Stimulated activated naive CD8-positive, alpha-beta T cell treated with anti-CD3 and anti-CD28 coated beads, Interleukin-15, amount 100 ng/mL, for 72 hours (primary cell): ENCODE data around the gene PRIMA1.
"Not testable (repeated sequence)": the region's sequence is repeated elsewhere in the genome, so short reads cannot be mapped to it uniquely, and the experiment has no call there.

Experiments used
- ATAC-seq: fragments of 150-1000 bp; cut with Tn5 transposase; 2 replicates; pipeline ENCODE4 v1.10.0; 2021; ENCODE audit warnings: mild to moderate bottlenecking, moderate library complexity
- DNase-seq, 2 donors: peaks; one replicate each; pipeline ENCODE4 v3.0.0; 2021 to 2022
- H3K27ac Mint-ChIP-seq, 2 donors: one replicate each; pipeline ENCODE4 v1.8.0; 2022; ENCODE audit warnings: mild to moderate bottlenecking in 2 of 2, mixed read lengths in 2 of 2, moderate library complexity in 2 of 2
- H3K27me3 Mint-ChIP-seq: one replicate; pipeline ENCODE4 v1.8.0; 2022; ENCODE audit warnings: mixed read lengths
- H3K4me1 Mint-ChIP-seq: one replicate; pipeline ENCODE4 v1.8.0; 2022; ENCODE audit warnings: mild to moderate bottlenecking, mixed read lengths
- H3K4me3 Mint-ChIP-seq, 2 donors: one replicate each; pipeline ENCODE4 v1.8.0; 2022; ENCODE audit warnings: mild to moderate bottlenecking in 2 of 2, mixed read lengths in 2 of 2, moderate library complexity in 1 of 2
- H3K9me3 Mint-ChIP-seq, 2 donors: one replicate each; pipeline ENCODE4 v1.8.0; 2022; ENCODE audit warnings: mixed read lengths in 2 of 2

Gene PRIMA1, protein sequence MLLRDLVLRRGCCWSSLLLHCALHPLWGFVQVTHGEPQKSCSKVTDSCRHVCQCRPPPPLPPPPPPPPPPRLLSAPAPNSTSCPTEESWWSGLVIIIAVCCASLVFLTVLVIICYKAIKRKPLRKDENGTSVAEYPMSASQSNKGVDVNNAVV

DNA sequence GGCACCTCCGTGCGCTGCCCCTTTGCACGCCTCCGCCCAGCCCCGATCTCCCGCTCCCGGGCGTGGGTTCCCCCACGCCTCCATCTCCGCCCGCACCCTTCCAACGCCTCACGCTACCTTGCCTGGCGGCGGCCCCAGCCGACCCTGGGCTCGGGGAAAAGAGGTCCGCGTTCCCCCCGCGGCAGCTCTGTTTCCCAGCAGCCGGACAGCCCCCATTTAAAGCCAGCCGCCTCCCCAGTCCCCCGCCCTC is at the start of gene PRIMA1:
Gene PRIMA1, minus strand, starts transcription at position 193 of the 250 bp plus-strand sequence. CDS start 767 bp downstream, outside the sequence.
- Mint-ChIP-seq H3K4me1 (peaks cover 5% of the 10 kb centered on the region), H3K4me3 (no peak within 1 kb of the TSS)

DNA sequence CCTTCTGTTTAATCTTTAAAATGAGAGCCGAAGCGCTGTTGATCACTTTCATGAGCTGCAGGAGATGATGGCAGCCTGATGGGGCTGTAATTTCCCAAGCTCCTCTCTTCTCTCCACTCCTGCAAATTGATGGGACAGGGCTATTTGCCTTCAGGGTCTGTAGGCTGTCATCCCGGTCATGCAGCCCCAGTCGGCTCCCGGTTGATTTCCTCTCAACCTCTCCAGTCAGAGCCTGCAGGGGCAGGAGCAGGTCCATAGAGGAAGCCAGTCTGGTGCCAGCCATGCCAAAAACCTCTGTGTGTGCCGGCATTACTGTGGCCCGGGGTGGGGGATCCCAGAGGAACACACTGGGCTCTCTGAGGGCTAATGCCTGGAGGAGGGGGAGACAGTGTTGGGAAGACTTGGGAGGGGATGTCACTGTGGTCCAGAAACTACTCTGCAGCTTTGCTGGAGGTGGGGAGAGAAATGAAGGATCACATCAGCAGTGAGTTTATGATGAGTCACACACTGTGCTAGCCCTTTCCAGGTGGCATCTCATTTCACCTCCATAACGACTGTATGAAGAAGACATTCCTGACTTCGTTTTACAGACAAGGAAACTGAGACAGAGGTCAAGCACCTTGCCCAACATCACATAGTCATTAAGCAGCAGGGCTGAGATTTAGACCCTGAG is 46.5 kb upstream of the PRIMA1 start:
- ATAC-seq (no peak), DNase-seq (no peak)
- H3K9me3 Mint-ChIP-seq = peaks cover 7 to 10% of the 10 kb centered on the region in 2 donors
- H3K4me1 Mint-ChIP-seq = peaks cover 5% of the 10 kb centered on the region
- peaks cover 55% of the 10 kb centered on the region for H3K27me3 Mint-ChIP-seq
- H3K27ac Mint-ChIP-seq = no peak overlapping the region
- no peak overlapping the region for H3K4me3 Mint-ChIP-seq

More for the DNA sequence above, at the start of gene PRIMA1:
- DNase-seq = no peak
- no peaks in the 10 kb centered on the region for H3K9me3 Mint-ChIP-seq
- no peak within 1 kb of the TSS for H3K27ac Mint-ChIP-seq
- peaks cover 89% of the 10 kb centered on the region for H3K27me3 Mint-ChIP-seq
- peak; percentile 26 for ATAC-seq

DNA sequence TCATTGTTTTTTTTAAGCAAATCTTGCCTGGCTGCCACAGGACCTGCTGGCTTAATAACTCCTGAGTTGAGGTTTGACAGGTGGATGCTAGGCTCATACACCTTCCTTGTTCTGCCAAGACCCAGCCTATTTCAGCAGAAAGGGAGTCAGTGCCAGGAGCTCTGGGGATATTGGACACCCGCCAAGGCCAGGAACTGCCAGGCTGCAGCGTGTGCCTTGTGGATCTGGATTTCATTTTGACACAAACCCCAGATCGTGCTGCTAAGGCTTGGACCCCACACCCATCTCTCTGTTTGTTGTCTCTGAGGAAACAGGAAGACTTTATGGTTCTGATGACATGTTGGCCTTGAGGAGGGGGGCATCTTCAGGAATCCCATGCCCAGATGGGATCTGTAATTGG is 44.4 kb upstream of the PRIMA1 start:
- ATAC-seq (no peak), DNase-seq (no peak)
- no peak overlapping the region for H3K4me3 Mint-ChIP-seq
- peaks cover 7 to 10% of the 10 kb centered on the region in 2 donors for H3K9me3 Mint-ChIP-seq
- H3K27me3 Mint-ChIP-seq = peaks cover 47% of the 10 kb centered on the region
- H3K4me1 Mint-ChIP-seq = no peaks in the 10 kb centered on the region
- no peak overlapping the region for H3K27ac Mint-ChIP-seq

DNA sequence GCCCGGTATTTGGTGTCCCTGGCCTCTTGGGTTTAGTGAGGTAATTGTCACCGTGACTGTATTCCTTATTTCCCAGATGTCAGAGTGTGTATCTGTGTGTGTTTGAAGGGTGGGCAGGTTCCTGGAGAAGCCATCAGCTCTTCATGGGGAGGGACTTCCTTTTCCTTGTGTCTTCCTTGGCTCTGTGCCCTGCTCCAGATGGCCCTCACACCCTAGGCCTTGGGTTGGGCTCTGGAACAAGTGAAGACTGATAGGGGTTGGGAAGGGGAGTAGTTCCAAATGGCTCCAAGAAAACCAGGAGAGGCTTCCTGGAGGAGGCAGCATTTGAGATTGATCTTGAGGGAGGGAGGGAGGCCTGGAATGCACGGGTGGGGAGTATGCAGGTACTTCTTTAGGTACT is 43.8 kb upstream of the PRIMA1 start:
- peak overlapping the region; percentile 35 to 90 for H3K27ac Mint-ChIP-seq
- ATAC-seq (no peak), DNase-seq (no peak)
- H3K9me3 Mint-ChIP-seq = peaks cover 7 to 10% of the 10 kb centered on the region in 2 donors
- peaks cover 42% of the 10 kb centered on the region for H3K27me3 Mint-ChIP-seq
- H3K4me1 Mint-ChIP-seq = no peaks in the 10 kb centered on the region
- no peak overlapping the region for H3K4me3 Mint-ChIP-seq

GRCh38 chr14:93830753-93831461 is 42.6 kb upstream of the PRIMA1 start:
- Mint-ChIP-seq H3K9me3 (peaks cover 2 to 4% of the 10 kb centered on the region in 2 donors), H3K4me3 (no peak overlapping the region), H3K27me3 (peaks cover 49% of the 10 kb centered on the region), H3K27ac (no peak overlapping the region), H3K4me1 (no peaks in the 10 kb centered on the region)
- ATAC-seq = no peak
- DNase-seq = no peak

GRCh38 chr14:93829839-93830481 is 41.7 kb upstream of the PRIMA1 start:
- Mint-ChIP-seq H3K9me3 (no peaks in the 10 kb centered on the region), H3K4me3 (no peak overlapping the region), H3K27me3 (peaks cover 52% of the 10 kb centered on the region), H3K27ac (no peak overlapping the region), H3K4me1 (no peaks in the 10 kb centered on the region)
- no peak for ATAC-seq
- no peak for DNase-seq

GRCh38 chr14:93825235-93825553 is 36.9 kb upstream of the PRIMA1 start:
- no peak overlapping the region for H3K27ac Mint-ChIP-seq
- DNase-seq = no peak
- peak; percentile 55 for ATAC-seq
- no peaks in the 10 kb centered on the region for H3K4me1 Mint-ChIP-seq
- no peaks in the 10 kb centered on the region for H3K9me3 Mint-ChIP-seq
- H3K27me3 Mint-ChIP-seq = peaks cover 25% of the 10 kb centered on the region
- H3K4me3 Mint-ChIP-seq = no peak overlapping the region

DNA sequence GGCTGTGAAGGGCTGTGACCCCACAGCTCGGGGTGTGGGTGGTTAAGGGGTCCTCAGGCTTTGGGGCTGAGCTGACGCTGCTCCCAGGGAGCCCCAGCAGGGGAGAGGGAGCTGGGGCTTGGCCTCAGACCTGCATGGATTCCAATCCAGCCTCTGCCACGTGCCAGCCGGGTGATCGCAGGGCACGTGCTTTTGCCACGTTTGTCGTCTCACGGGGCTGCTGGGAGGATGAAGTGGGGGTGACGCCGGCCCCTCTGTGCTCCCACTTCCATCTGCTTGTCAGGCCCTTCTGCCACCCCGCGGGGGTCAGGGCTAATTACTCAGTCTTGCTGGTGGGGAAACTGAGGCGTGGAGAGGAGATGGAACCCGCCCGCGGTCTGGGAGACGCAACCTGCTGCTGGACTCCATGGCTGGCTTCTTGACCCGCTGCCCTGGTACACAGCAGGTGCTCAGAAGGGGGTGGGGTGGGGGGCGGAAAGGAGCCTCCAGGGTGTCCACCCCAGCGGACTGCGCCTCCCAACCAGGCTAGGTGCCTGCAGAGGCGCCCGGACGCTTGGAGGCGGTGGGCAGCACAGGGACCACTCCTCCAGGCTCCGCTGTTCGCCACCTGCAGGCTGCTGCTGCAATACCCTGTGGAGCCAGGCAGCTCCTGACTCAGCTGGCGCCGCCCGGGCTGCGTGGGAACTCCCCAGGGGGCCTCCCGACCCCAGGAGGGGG is 36.4 kb upstream of the PRIMA1 start:
- no peak overlapping the region for H3K27ac Mint-ChIP-seq
- H3K4me1 Mint-ChIP-seq = no peaks in the 10 kb centered on the region
- no peaks in the 10 kb centered on the region for H3K9me3 Mint-ChIP-seq
- ATAC-seq (peak; percentile 20), DNase-seq (no peak)
- no peak overlapping the region for H3K4me3 Mint-ChIP-seq
- peaks cover 25% of the 10 kb centered on the region for H3K27me3 Mint-ChIP-seq

- Mint-ChIP-seq H3K9me3 (no peaks in the 10 kb centered on the region), H3K27me3 (peaks cover 27% of the 10 kb centered on the region), H3K4me1 (no peaks in the 10 kb centered on the region), H3K27ac (no peak overlapping the region), H3K4me3 (no peak overlapping the region)
- ATAC-seq = no peak
- no peak for DNase-seq
Observed at GRCh38 chr14:93824076-93824475, 35.8 kb upstream of the PRIMA1 start.

DNA sequence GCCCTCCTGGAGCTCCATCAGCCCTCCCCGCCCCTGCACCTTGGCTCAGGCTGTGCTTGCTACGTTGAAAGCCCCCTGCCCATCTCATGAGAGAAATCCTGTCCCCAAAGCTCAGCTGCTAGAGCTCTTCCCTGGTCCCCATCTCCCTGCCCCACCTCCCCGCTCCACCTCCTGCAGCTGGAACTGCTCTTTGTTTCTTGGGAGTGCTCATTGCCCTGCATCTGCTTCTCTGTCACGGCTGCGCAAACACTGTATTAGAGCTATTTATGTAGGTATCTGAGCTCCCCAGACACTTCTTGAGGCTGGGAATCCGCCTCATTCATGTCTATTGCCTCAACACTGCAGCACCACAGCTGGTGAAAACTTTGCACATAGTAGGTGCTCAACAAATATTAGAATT is 32.8 kb upstream of the PRIMA1 start:
- ATAC-seq = no peak
- peak overlapping the region in 1 of 2 donors; percentile 60 for H3K27ac Mint-ChIP-seq
- peaks cover 28% of the 10 kb centered on the region for H3K27me3 Mint-ChIP-seq
- DNase-seq = no peak
- H3K4me3 Mint-ChIP-seq = no peak overlapping the region
- H3K4me1 Mint-ChIP-seq = no peaks in the 10 kb centered on the region
- H3K9me3 Mint-ChIP-seq = peaks cover 0 to 5% of the 10 kb centered on the region in 2 donors

DNA sequence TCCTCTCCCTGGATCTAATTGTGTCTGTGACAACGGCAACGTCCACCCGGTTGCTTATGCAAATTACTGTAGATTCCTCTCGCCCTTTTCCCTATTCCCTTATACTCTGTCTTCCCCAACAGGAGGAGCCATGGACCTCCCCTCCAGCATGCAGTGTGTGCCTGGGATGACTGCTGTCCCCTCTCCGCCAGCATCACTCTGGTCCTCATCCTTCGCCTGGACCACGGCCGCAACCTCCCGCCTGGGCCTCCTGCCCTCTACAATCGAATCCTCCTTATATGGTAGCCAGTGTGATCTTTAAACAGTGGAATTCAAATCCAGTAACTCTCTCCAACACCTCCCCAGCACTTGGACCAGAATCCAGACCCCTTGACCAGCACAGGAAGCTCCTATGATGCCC is 30.6 kb upstream of the PRIMA1 start:
- Mint-ChIP-seq H3K27me3 (peaks cover 16% of the 10 kb centered on the region), H3K27ac (no peak overlapping the region), H3K4me1 (no peaks in the 10 kb centered on the region), H3K9me3 (peaks cover 18% of the 10 kb centered on the region in 2 donors), H3K4me3 (no peak overlapping the region)
- DNase-seq (no peak), ATAC-seq (no peak)

DNA sequence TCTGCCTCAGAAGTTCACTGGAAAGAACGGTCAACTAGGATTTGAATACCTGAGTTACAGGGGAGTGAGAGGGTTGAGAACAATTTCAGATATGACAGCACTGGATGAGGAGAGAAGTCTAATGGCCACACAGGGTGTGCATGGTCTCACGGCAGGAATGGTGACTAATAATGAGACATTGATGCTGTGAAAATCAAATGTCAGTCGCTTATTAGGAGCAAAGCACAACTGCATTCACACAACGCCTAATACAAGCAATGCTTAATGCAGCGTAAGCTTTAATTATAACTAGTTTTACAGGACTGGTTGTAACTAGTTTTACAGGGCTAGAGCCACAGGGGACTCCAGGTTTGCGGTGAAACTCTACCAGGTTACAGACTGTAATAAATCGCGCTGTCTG is 23.4 kb upstream of the PRIMA1 start:
- Mint-ChIP-seq H3K9me3 (peaks cover 28 to 61% of the 10 kb centered on the region in 2 donors), H3K4me3 (no peak overlapping the region), H3K27ac (no peak overlapping the region), H3K27me3 (peaks cover 16% of the 10 kb centered on the region), H3K4me1 (no peaks in the 10 kb centered on the region)
- DNase-seq = no peak
- ATAC-seq = no peak

DNA sequence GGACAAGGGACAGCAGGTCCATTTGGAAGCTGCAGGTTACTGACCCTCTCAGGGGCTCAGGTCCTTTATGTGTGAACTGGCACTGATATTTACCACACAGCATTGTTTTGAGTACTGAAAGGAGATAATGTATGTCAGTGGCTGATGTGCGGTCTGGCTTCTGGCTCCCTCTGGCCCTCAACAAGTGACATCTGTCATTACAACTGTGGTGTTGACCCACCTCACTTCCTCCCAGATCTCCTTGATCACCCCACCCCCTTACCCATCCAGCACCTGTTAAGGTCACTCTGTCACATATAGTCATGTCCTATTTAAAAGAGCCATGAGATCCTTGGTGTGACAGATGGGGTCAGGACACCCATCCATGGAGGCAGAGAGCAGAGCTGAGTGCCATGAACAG is 22.7 kb upstream of the PRIMA1 start:
- no peak for DNase-seq
- H3K4me3 Mint-ChIP-seq = no peak overlapping the region
- H3K4me1 Mint-ChIP-seq = no peaks in the 10 kb centered on the region
- no peak overlapping the region for H3K27ac Mint-ChIP-seq
- peaks cover 24 to 61% of the 10 kb centered on the region in 2 donors for H3K9me3 Mint-ChIP-seq
- no peak for ATAC-seq
- peaks cover 16% of the 10 kb centered on the region for H3K27me3 Mint-ChIP-seq

GRCh38 chr14:93809491-93810420 is 21.5 kb upstream of the PRIMA1 start:
- Mint-ChIP-seq H3K9me3 (peaks cover 17 to 52% of the 10 kb centered on the region in 2 donors), H3K27me3 (peaks cover 16% of the 10 kb centered on the region), H3K27ac (peak overlapping the region in 1 of 2 donors; percentile 39)
- ATAC-seq = peak; percentile 80
- H3K4me1 Mint-ChIP-seq, DNase-seq, H3K4me3 Mint-ChIP-seq: not testable (repeated sequence)

DNA sequence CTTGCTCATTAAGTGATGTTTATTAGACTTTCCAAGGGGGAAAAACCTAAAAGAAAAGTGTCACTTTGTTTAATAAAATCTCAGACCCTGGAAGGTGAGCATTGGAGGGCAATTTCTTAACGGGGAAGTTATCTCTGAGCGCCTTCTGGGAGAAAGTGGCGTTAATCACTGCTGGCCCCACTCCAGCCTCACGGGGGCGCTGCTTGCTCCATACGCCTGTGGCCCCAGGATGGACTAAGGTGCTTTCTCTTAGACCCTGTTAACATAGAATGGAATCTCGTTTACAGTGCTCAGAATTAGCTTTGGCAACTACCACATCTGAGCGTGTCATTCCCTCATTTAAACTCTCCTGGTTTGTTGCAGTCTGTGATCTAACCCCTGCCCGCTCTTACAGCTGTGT is 16.4 kb upstream of the PRIMA1 start:
- Mint-ChIP-seq H3K4me3 (no peak overlapping the region), H3K9me3 (peaks cover 8 to 18% of the 10 kb centered on the region in 2 donors), H3K27ac (no peak overlapping the region), H3K4me1 (no peaks in the 10 kb centered on the region), H3K27me3 (peaks cover 14% of the 10 kb centered on the region)
- ATAC-seq (no peak), DNase-seq (no peak)
